ENCODE measurements around the gene MDFIC. TPM values are rescaled to one million over a fixed set of nuclear protein-coding genes. Genes with fewer than 3 reads are reported as not detected.

The MDFIC gene
- total and polyA plus RNA-seq, 2 of the 4 experiments (the other 2 are of a cell fraction) = 16.9 to 35.0 TPM

DNA sequence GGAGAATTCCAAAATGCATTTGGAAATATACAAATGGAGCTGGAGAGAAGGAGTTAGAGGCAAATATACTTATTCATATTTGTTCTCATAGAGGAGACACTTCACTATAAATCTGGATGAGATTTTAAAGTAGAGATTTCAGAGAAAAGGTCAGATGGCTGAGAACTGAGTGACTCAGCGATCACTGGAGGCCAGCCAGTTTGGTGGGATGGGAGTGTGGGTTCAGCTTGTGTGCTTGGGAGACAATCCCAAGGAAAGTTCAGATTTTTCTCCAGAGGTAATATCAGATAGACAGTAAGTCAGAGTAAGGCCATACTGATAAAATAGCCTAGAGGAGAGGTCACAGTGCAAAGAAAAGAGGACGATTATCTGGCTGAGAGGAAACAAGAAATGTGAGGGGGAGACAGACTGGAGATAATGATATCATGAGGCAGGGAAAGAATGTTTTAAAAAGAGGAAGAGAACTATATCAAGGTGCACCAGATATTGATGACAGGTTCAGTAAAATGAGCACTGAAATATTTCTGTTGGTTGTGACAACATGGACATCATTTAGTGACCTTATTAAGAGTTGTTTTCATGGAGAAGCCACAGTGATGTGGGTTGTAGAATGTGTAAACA, 67.0 kb downstream of the MDFIC start:
- ATAC-seq (ENCODE audit: low read depth) = peak; percentile 67
- Histone ChIP-seq H4K91ac (ENCODE audit: insufficient read depth, low read depth, low read length) (no peak overlapping the region), H3K14ac (replicated peaks; ENCODE audit: low read depth, low read length) (no peak overlapping the region), H3K4me2 (ENCODE audit: low read depth, low read length) (peak overlapping the region; percentile 7; the same call in 1 of the 2 replicates), H3K56ac (ENCODE audit: extremely low read depth, insufficient read depth, low read length) (no peak overlapping the region), H3K9ac (ENCODE audit: low read depth, low read length) (no peak overlapping the region), H3K9me3 (ENCODE audit: control insufficient read depth, insufficient read depth, low read length) (no peaks in the 10 kb centered on the region), H2AK5ac (ENCODE audit: low read depth, low read length) (no peak overlapping the region), H2AK9ac (replicated peaks; ENCODE audit: low read depth, low read length, poor library complexity) (no peak overlapping the region), H2BK15ac (ENCODE audit: low read depth, low read length) (no peak overlapping the region), H2BK20ac (ENCODE audit: low read depth, low read length) (no peak overlapping the region), H3K4me3 (ENCODE audit: insufficient read depth, low read depth, low read length) (no peak overlapping the region), H3K4ac (ENCODE audit: low read depth, low read length) (no peak overlapping the region), H2AFZ (replicated peaks; ENCODE audit: low read length, poor library complexity) (no peak overlapping the region), H3K18ac (ENCODE audit: low read depth, low read length) (no peak overlapping the region), H2BK5ac (ENCODE audit: low read depth, low read length, poor library complexity, severe bottlenecking) (peak overlapping the region; percentile 44), H4K20me1 (ENCODE audit: insufficient read depth, low read length) (no peaks in the 10 kb centered on the region), H2BK120ac (ENCODE audit: low read depth, low read length) (0 out of 2 replicates have a peak overlapping the region, but pooled peaks have one; percentile 1), H3K27me3 (ENCODE audit: control insufficient read depth, insufficient read depth, low read length) (no peaks in the 10 kb centered on the region), H3K4me1 (ENCODE audit: control insufficient read depth, insufficient read depth, low read length) (peaks cover 4% of the 10 kb centered on the region; the same call in 1 of the 2 replicates), H4K5ac (ENCODE audit: low read depth, low read length) (no peak overlapping the region; the same call in 1 of the 2 replicates), H3K9me1 (ENCODE audit: insufficient read depth, low read length) (no peaks in the 10 kb centered on the region), H3K23ac (ENCODE audit: low read depth, low read length) (no peak overlapping the region), H4K8ac (ENCODE audit: low read depth in 2 of 2, low read length in 2 of 2) (no peak overlapping the region), H3K27ac (ENCODE audit: insufficient read depth, low read length) (no peak overlapping the region), H3K79me1 (ENCODE audit: low read depth in 1 of 2, low read length in 2 of 2) (peaks cover 11 to 17% of the 10 kb centered on the region in 2 experiments; a peak in 3 of 4 replicates), H3K36me3 (ENCODE audit: control insufficient read depth, insufficient read depth, low read length) (peaks cover 2% of the 10 kb centered on the region; the same call in 1 of the 2 replicates)
- intact Hi-C loops (cut with micrococcal nuclease) = loop anchor here (10.0 kb wide), 1 partner anchor 56 kb away; no protein-coding TSS in a partner anchor
- ChIA-PET POLR2A (ENCODE audit: unreplicated experiment) (no interaction called here), CTCF (interaction anchor here (1.7 kb wide), 1 partner anchor 20 kb away, joined by 5 read pairs; no protein-coding TSS in a partner anchor)
- DNase-seq = peak; percentile 83
- TF ChIP-seq CTCF (conservative IDR thresholded peaks at IDR 0.05; ENCODE audit: low read depth, low read length) (no peak), NFE2L2 (IDR thresholded peaks at IDR 0.05; ENCODE audit: low read depth, low read length) (no peak), ELK1 (IDR thresholded peaks at IDR 0.05; ENCODE audit: borderline replicate concordance, low read depth, low read length) (no peak), CEBPB (IDR thresholded peaks at IDR 0.05; ENCODE audit: low read depth, low read length) (no peak), MXI1 (IDR thresholded peaks at IDR 0.05; ENCODE audit: borderline replicate concordance, low read depth, low read length) (no peak), RFX5 (IDR thresholded peaks at IDR 0.05; ENCODE audit: low read depth, low read length) (no peak), RCOR1 (IDR thresholded peaks at IDR 0.05; ENCODE audit: insufficient replicate concordance, low read length) (no peak), CHD1 (IDR thresholded peaks at IDR 0.05; ENCODE audit: low read depth, low read length) (no peak), MAFK (IDR thresholded peaks at IDR 0.05; ENCODE audit: low read depth, low read length) (no peak)
- TF ChIP-seq, protein P1, sequence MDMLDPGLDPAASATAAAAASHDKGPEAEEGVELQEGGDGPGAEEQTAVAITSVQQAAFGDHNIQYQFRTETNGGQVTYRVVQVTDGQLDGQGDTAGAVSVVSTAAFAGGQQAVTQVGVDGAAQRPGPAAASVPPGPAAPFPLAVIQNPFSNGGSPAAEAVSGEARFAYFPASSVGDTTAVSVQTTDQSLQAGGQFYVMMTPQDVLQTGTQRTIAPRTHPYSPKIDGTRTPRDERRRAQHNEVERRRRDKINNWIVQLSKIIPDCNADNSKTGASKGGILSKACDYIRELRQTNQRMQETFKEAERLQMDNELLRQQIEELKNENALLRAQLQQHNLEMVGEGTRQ (IDR thresholded peaks at IDR 0.05; ENCODE audit: low read depth, low read length) = no peak
- 13% methylated on average over 1 of the region's 2 CpGs; no CpG with 5 or more reads in 1 of the 2 experiments for WGBS, 2 experiments (ENCODE audit: extremely low coverage in 2 of 2, insufficient read length in 1 of 2)
- dilution Hi-C loops (cut with HindIII; ENCODE audit: low sequenced_read_pairs, unreplicated experiment) = no loop called here
- no TSS peak for BruUV-seq (replicated peaks)
- in situ Hi-C loops (cut with MboI; ENCODE audit: low sequenced_read_pairs) = no loop called here

All from IMR-90 (cell line).